C4-2B (cell line): Measurements from ENCODE around the gene EIF2S2.

Experiments used
- CTCF ChIP-seq: fragments of 450-650 bp; conservative IDR thresholded peaks from 2 replicates; pipeline ENCODE4 v1.5.1; 2017; ENCODE audit warnings: mild to moderate bottlenecking
- ZFX ChIP-seq: fragments of 450-650 bp; IDR thresholded peaks from 2 replicates; pipeline ENCODE4 v1.6.1; 2017

GRCh38 chr20:34043025-34043424 lies 69.0 kb downstream of the EIF2S2 start:
- TF ChIP-seq CTCF, result no peak
- no peak for TF ChIP-seq ZFX
